Lower leg skin (tissue), 3 donors: ENCODE results near the gene MYO3B.

ENCODE experiments used
- POLR2A ChIP-seq, 2 donors: fragments of 450-650 bp; IDR thresholded peaks; one replicate each; pipeline ENCODE4 v1.6.1; 2016 to 2017; ENCODE audit warnings: antibody characterized with exemption in 2 of 2, mild to moderate bottlenecking in 1 of 2, moderate library complexity in 1 of 2
- TF ChIP-seq, protein P1 (sequence below), 3 donors: fragments of 450-650 bp; IDR thresholded peaks; one replicate each; pipeline ENCODE4 v1.5.1; 2016; ENCODE audit warnings: antibody characterized with exemption in 3 of 3, mild to moderate bottlenecking in 3 of 3, moderate library complexity in 2 of 3

DNA sequence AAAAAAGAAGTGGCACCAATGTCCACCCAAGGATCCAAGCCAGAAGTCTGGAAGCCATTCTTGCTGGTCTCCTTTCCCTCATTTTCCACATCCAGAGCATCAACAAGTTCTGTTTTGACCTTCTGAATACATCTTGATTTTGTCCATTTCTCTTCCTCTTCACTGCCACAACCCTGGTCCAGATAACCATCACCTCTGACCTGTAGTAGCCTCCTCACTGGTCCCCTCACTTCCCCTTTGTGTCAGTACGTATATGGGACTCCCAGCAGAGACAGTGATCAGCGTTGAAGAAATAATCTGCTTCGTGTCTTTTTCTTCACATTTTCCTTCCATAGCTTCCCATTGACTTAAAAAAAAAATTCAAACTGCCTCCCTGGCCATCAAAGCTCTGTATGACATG is 427.9 kb downstream of the MYO3B start:
- TF ChIP-seq, protein P1, sequence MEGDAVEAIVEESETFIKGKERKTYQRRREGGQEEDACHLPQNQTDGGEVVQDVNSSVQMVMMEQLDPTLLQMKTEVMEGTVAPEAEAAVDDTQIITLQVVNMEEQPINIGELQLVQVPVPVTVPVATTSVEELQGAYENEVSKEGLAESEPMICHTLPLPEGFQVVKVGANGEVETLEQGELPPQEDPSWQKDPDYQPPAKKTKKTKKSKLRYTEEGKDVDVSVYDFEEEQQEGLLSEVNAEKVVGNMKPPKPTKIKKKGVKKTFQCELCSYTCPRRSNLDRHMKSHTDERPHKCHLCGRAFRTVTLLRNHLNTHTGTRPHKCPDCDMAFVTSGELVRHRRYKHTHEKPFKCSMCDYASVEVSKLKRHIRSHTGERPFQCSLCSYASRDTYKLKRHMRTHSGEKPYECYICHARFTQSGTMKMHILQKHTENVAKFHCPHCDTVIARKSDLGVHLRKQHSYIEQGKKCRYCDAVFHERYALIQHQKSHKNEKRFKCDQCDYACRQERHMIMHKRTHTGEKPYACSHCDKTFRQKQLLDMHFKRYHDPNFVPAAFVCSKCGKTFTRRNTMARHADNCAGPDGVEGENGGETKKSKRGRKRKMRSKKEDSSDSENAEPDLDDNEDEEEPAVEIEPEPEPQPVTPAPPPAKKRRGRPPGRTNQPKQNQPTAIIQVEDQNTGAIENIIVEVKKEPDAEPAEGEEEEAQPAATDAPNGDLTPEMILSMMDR (IDR thresholded peaks at IDR 0.05): no peak
- no peak for TF ChIP-seq POLR2A (IDR thresholded peaks at IDR 0.05)
